GM12892 (cell line): ENCODE results near the gene ATP10A.

Experiments
- POLR2AphosphoS5 ChIP-seq: IDR thresholded peaks from 2 replicates; pipeline ENCODE4 v1.6.1; 2011; ENCODE audit warnings: low read depth, low read length, control low read depth
- TAF1 ChIP-seq: IDR thresholded peaks from 2 replicates; pipeline ENCODE4 v1.6.1; 2011; ENCODE audit warnings: low read depth, mild to moderate bottlenecking, control low read depth, low read length, borderline replicate concordance

- TF ChIP-seq TAF1 (no peak), POLR2AphosphoS5 (no peak)
Observed at GRCh38 chr15:25686780-25687179, 176.3 kb downstream of the ATP10A start.
